BE2C (cell line): ENCODE measurements around the gene DSP.

Experiments used
- DNase-seq: peaks from one replicate; pipeline ENCODE4 v3.0.0-alpha.2; 2020
- H3K27me3 ChIP-seq: fragments of 250-450 bp; sonication (Bioruptor Pico); 2 replicates; pipeline ENCODE4 v1.5.1; 2020; ENCODE audit warnings: mild to moderate bottlenecking
- H3K36me3 ChIP-seq: fragments of 250-450 bp; sonication (Bioruptor Pico); 2 replicates; pipeline ENCODE4 v1.5.1; 2020; ENCODE audit warnings: mild to moderate bottlenecking
- H3K4me1 ChIP-seq: fragments of 250-450 bp; sonication (Bioruptor Pico); 2 replicates; pipeline ENCODE4 v1.5.1; 2020
- H3K4me3 ChIP-seq: 2 replicates; pipeline ENCODE4 v1.5.1; 2011; ENCODE audit warnings: low read depth, low read length
- H3K9me3 ChIP-seq: fragments of 250-450 bp; sonication (Bioruptor Pico); 2 replicates; pipeline ENCODE4 v1.5.1; 2020
- TF ChIP-seq, protein P1 (sequence below): IDR thresholded peaks from 2 replicates; pipeline ENCODE4 v1.5.1; 2012; ENCODE audit warnings: mild to moderate bottlenecking, low read depth, low read length

DSP gene

GRCh38 chr6:7559651-7560385 lies 18.3 kb downstream of the DSP start:
- H3K4me1 ChIP-seq, result no peaks in the 10 kb centered on the region
- TF ChIP-seq, protein P1, sequence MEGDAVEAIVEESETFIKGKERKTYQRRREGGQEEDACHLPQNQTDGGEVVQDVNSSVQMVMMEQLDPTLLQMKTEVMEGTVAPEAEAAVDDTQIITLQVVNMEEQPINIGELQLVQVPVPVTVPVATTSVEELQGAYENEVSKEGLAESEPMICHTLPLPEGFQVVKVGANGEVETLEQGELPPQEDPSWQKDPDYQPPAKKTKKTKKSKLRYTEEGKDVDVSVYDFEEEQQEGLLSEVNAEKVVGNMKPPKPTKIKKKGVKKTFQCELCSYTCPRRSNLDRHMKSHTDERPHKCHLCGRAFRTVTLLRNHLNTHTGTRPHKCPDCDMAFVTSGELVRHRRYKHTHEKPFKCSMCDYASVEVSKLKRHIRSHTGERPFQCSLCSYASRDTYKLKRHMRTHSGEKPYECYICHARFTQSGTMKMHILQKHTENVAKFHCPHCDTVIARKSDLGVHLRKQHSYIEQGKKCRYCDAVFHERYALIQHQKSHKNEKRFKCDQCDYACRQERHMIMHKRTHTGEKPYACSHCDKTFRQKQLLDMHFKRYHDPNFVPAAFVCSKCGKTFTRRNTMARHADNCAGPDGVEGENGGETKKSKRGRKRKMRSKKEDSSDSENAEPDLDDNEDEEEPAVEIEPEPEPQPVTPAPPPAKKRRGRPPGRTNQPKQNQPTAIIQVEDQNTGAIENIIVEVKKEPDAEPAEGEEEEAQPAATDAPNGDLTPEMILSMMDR, result no peak
- no peak for DNase-seq
- H3K36me3 ChIP-seq, result no peaks in the 10 kb centered on the region
- H3K9me3 ChIP-seq, result no peaks in the 10 kb centered on the region
- H3K4me3 ChIP-seq, result no peak overlapping the region
- peaks cover 96% of the 10 kb centered on the region for H3K27me3 ChIP-seq

DNA sequence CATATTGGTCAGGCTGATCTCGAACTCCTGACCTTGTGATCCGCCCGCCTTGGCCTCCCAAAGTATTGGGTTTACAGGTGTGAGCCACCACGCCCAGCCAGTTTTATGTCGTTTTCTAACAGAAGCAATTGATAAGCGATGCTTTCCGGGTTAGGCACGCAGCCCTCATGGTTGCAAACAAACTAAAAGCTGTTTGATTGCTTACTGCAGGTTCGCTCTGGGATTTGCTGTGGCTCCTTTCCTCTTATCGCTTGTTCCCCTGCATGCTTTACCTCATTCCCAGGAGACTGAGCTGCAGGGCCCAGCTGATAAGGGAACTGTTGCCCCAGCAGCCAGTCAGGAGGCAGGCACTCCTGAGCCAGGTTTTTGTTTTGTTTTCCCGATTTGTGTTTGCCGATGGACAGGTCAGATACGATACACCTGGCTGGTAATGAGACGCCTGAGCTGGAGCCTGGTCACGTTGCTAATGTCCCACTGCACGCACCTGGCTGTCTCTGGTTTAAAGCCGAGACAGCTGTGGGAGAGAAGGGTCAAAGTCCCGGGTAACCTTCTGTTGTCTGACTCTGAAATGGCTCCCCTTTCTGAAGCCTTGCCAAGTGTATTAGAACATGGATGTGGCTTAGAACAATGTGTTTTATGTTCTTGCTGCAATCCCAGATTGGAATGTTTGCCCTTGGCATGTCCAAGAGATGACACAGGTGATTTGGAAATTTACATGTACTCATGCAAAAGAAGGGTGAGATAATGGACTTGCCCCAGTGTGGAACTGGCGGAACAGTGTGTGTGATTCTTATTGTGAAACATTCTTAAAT lies 19.9 kb downstream of the DSP start:
- peaks cover 96% of the 10 kb centered on the region for H3K27me3 ChIP-seq
- TF ChIP-seq, protein P1, result no peak
- H3K4me3 ChIP-seq, result peak overlapping the region; percentile 37
- H3K4me1 ChIP-seq, result no peaks in the 10 kb centered on the region
- peak; percentile 19 for DNase-seq
- H3K9me3 ChIP-seq, result no peaks in the 10 kb centered on the region
- H3K36me3 ChIP-seq, result no peaks in the 10 kb centered on the region

GRCh38 chr6:7562769-7563168 lies 21.3 kb downstream of the DSP start:
- Histone ChIP-seq H3K4me1 (no peaks in the 10 kb centered on the region), H3K9me3 (no peaks in the 10 kb centered on the region), H3K4me3 (no peak overlapping the region), H3K36me3 (no peaks in the 10 kb centered on the region), H3K27me3 (peaks cover 98% of the 10 kb centered on the region)
- DNase-seq, result no peak
- TF ChIP-seq, protein P1, result no peak

DNA sequence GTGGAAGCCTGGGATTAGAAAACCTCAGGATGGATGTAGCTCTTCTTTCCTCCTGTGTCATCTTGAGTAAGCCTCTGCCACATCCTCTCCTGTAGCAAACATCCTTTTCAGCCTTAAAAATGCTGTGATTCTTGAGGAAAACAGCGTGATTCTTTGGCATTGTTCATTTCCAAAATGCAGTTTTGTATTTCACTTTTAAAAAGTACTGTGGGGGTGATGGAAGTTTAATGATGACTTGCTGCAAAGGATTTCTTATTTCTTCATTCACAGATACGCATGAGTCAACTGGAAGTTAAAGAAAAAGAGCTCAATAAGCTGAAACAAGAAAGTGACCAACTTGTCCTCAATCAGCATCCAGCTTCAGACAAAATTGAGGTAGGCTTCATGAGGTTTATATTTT lies 24.6 kb downstream of the DSP start:
- peaks cover 98% of the 10 kb centered on the region for H3K27me3 ChIP-seq
- H3K36me3 ChIP-seq, result no peaks in the 10 kb centered on the region
- TF ChIP-seq, protein P1, result no peak

DNA sequence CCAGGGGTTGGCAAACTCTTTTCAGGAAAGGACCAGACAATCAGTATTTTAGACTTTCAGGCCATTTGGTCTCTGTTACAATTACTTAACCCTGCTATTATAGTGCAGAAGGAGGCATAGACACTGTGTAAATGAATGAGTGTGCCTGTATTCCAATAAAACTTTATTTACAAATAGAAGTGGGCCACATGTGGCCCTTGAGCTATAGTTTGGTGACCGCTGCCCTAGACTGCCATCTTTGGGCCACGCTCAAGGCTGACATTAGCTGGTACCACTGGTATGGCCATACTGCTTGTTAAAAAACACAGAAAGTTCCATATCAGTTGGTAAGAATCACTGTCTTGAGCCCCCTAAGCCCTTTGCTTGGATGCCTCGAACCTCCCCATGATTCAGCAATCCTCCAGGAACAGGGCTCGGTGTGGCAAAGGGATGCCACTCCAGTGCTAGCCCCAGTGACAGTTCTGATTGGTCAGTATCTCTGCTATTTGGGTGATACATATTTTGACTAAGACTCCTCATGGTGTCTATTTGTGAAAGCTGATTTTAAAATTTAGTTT lies 25.2 kb downstream of the DSP start:
- H3K36me3 ChIP-seq, result no peaks in the 10 kb centered on the region
- H3K9me3 ChIP-seq, result no peaks in the 10 kb centered on the region
- DNase-seq, result no peak
- TF ChIP-seq, protein P1, result 0 out of 2 replicates have a peak, but pooled peaks have one; percentile 13
- H3K27me3 ChIP-seq, result peaks cover 98% of the 10 kb centered on the region
- no peak overlapping the region for H3K4me3 ChIP-seq
- H3K4me1 ChIP-seq, result no peaks in the 10 kb centered on the region

More for the DNA sequence above, 24.6 kb downstream of the DSP start:
- Histone ChIP-seq H3K4me3 (no peak overlapping the region), H3K4me1 (no peaks in the 10 kb centered on the region), H3K9me3 (no peaks in the 10 kb centered on the region)
- DNase-seq, result no peak

GRCh38 chr6:7568021-7568420 lies 26.6 kb downstream of the DSP start:
- TF ChIP-seq, protein P1, result no peak
- peaks cover 100% of the 10 kb centered on the region for H3K27me3 ChIP-seq
- DNase-seq, result no peak

More at GRCh38 chr6:7568021-7568420, 26.6 kb downstream of the DSP start:
- H3K4me3 ChIP-seq, result no peak overlapping the region
- no peaks in the 10 kb centered on the region for H3K9me3 ChIP-seq
- H3K4me1 ChIP-seq, result no peaks in the 10 kb centered on the region
- H3K36me3 ChIP-seq, result no peaks in the 10 kb centered on the region
